ENCODE results near the gene NCAPH2. TPM values are rescaled to one million over a fixed set of nuclear protein-coding genes. Genes with fewer than 3 reads are reported as not detected.

Gene NCAPH2
- total RNA-seq, 3 donors from 2014 or later (not counting 1 experiment from before 2014, with no cell fraction given) = 94.5 to 106 (median 104) TPM

DNA sequence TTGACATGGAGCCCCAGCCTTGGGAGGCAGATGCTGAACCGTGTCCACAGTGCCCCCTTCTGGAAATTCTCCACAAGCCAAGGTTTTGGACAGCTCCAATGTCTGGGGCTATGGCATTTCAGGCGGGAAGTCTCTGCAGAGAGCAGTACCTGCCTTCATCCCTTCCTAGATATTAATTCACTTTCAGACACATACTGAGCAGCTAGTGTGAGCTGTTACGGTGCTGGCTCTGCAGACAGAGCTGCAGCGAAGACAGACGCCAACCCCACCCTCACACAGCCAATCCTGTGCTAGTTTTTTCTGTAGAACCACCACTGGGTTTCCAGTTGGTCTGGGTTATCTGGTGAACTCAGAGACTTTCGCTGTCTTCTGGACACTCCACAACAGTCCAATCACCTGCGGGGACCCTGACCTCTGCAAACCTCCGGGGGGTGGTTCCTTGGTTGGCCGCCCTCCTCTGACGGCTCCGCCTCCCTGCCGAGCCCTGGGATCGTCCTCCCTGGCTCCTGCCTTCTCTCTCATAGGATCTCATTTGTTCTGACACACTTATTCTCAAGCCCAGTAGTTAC lies 9.6 kb upstream of the NCAPH2 start:
- 44% methylated on average over 13 of the region's 13 CpGs for WGBS (ENCODE audit: insufficient coverage)

DNA sequence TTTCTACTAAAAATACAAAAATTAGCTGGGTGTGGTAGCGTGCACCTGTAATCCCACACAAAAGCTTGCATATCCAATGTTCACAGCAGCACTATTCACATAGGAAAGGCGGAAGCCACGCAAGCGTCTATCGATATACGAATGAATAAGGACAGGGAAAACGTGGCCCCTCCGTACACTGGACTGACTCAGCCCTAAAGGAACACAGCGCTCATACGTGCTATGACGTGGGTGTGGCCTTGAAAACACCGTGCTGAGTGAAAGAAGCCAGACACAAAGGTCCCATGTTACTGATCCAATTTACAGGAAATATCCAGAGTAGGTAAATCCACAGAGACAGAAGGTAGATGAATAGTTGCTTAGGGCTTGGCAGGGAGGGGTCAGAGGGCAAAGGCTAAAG lies 7.6 kb upstream of the NCAPH2 start:
- peaks cover 18% of the 10 kb centered on the region for H3K36me3 ChIP-seq (ENCODE audit: control insufficient read depth, insufficient read depth, low read length)
- H3K27me3 Mint-ChIP-seq (ENCODE audit: low read depth in 2 of 2) = peaks cover 0 to 7% of the 10 kb centered on the region in 2 donors
- no peak overlapping the region for H3K27ac ChIP-seq (ENCODE audit: low read length)
- TF ChIP-seq, protein P1, sequence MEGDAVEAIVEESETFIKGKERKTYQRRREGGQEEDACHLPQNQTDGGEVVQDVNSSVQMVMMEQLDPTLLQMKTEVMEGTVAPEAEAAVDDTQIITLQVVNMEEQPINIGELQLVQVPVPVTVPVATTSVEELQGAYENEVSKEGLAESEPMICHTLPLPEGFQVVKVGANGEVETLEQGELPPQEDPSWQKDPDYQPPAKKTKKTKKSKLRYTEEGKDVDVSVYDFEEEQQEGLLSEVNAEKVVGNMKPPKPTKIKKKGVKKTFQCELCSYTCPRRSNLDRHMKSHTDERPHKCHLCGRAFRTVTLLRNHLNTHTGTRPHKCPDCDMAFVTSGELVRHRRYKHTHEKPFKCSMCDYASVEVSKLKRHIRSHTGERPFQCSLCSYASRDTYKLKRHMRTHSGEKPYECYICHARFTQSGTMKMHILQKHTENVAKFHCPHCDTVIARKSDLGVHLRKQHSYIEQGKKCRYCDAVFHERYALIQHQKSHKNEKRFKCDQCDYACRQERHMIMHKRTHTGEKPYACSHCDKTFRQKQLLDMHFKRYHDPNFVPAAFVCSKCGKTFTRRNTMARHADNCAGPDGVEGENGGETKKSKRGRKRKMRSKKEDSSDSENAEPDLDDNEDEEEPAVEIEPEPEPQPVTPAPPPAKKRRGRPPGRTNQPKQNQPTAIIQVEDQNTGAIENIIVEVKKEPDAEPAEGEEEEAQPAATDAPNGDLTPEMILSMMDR (IDR thresholded peaks at IDR 0.05) = no peak
- no peak overlapping the region for H3K4me3 ChIP-seq (ENCODE audit: low read length)
- intact Hi-C loops (cut with micrococcal nuclease) = no loop called here
- H3K4me1 Mint-ChIP-seq = no peaks in the 10 kb centered on the region
- no peaks in the 10 kb centered on the region for H3K36me3 Mint-ChIP-seq
- no peaks in the 10 kb centered on the region for H3K9me3 ChIP-seq (ENCODE audit: control insufficient read depth, insufficient read depth, low read length)
- WGBS (ENCODE audit: insufficient coverage) = 96% methylated on average over 12 of the region's 12 CpGs
- H3K4me1 ChIP-seq (ENCODE audit: control insufficient read depth, insufficient read depth, low read length) = peaks cover 9% of the 10 kb centered on the region
- H3K9me3 Mint-ChIP-seq = no peaks in the 10 kb centered on the region
- no peak overlapping the region for H3K27ac Mint-ChIP-seq
- H3K4me3 Mint-ChIP-seq = no peak overlapping the region
- DNase-seq (no peak), ATAC-seq (no peak)
- no peaks in the 10 kb centered on the region for H3K27me3 ChIP-seq (ENCODE audit: control insufficient read depth, insufficient read depth, low read length)

More for the DNA sequence above, 9.6 kb upstream of the NCAPH2 start:
- TF ChIP-seq, protein P1 (IDR thresholded peaks at IDR 0.05) = peak; percentile 64
- ATAC-seq (peak; percentile 80 to 96 (median 95)), DNase-seq (peak; percentile 50 to 87)
- Histone ChIP-seq H3K27me3 (ENCODE audit: control insufficient read depth, insufficient read depth, low read length) (no peaks in the 10 kb centered on the region), H3K36me3 (ENCODE audit: control insufficient read depth, insufficient read depth, low read length) (peaks cover 7% of the 10 kb centered on the region), H3K4me3 (ENCODE audit: low read length) (no peak overlapping the region), H3K27ac (ENCODE audit: low read length) (no peak overlapping the region), H3K4me1 (ENCODE audit: control insufficient read depth, insufficient read depth, low read length) (peaks cover 6% of the 10 kb centered on the region), H3K9me3 (ENCODE audit: control insufficient read depth, insufficient read depth, low read length) (no peaks in the 10 kb centered on the region)
- intact Hi-C loops (cut with micrococcal nuclease) = loop anchor here (5.0 to 10.0 kb wide), 2 partner anchors 224 to 246 kb away; partner anchors contain the start of genes HDAC10 and MAPK11
- Mint-ChIP-seq H3K9me3 (no peaks in the 10 kb centered on the region), H3K4me1 (no peaks in the 10 kb centered on the region), H3K27me3 (ENCODE audit: low read depth in 2 of 2) (peaks cover 0 to 7% of the 10 kb centered on the region in 2 donors), H3K4me3 (no peak overlapping the region), H3K36me3 (no peaks in the 10 kb centered on the region), H3K27ac (no peak overlapping the region)

DNA sequence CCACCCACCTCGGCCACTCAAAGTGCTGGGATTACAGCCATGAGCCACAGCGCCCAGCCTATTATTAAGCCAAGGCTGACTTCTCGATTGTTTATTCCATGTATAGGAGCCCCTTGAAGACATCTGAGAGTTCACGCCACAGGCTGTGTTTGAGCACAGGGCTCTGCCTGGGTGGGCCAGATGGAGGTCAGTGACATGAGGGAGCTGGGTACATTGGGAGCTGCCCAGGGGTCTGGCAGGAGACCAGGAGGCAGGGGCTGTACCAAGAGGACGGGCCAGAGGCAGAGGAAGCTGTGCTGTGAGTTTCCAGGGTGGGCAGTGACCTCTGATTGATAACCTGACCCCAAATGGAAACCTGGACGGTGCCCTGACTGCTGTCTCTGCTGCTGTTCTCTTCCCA lies 5.9 kb upstream of the NCAPH2 start:
- no peak overlapping the region for H3K27ac ChIP-seq (ENCODE audit: low read length)
- no peaks in the 10 kb centered on the region for H3K36me3 Mint-ChIP-seq
- intact Hi-C loops (cut with micrococcal nuclease) = no loop called here
- H3K9me3 ChIP-seq (ENCODE audit: control insufficient read depth, insufficient read depth, low read length) = no peaks in the 10 kb centered on the region
- no peak overlapping the region for H3K4me3 ChIP-seq (ENCODE audit: low read length)
- DNase-seq (no peak), ATAC-seq (no peak)
- peaks cover 0 to 8% of the 10 kb centered on the region in 2 donors for H3K4me1 Mint-ChIP-seq
- H3K4me1 ChIP-seq (ENCODE audit: control insufficient read depth, insufficient read depth, low read length) = peaks cover 24% of the 10 kb centered on the region
- H3K36me3 ChIP-seq (ENCODE audit: control insufficient read depth, insufficient read depth, low read length) = peaks cover 26% of the 10 kb centered on the region
- H3K27me3 Mint-ChIP-seq (ENCODE audit: low read depth in 2 of 2) = peaks cover 0 to 4% of the 10 kb centered on the region in 2 donors
- WGBS (ENCODE audit: insufficient coverage) = 96% methylated on average over 6 of the region's 6 CpGs
- no peaks in the 10 kb centered on the region for H3K27me3 ChIP-seq (ENCODE audit: control insufficient read depth, insufficient read depth, low read length)
- H3K27ac Mint-ChIP-seq = peak overlapping the region in 1 of 2 donors; percentile 11
- H3K9me3 Mint-ChIP-seq = no peaks in the 10 kb centered on the region
- H3K4me3 Mint-ChIP-seq = no peak overlapping the region
- TF ChIP-seq, protein P1 (IDR thresholded peaks at IDR 0.05) = no peak
